Measurements from ENCODE around the gene B3GALT6.

GRCh38 chr1:1273512-1274298, 41.7 kb downstream of the B3GALT6 start, which contains the start of gene UBE2J2:
- TF ChIP-seq CTCF (IDR thresholded peaks at IDR 0.05) (no peak), POLR2AphosphoS5 (IDR thresholded peaks at IDR 0.05; ENCODE audit: low read depth, low read length) (peak; percentile 78), TCF7L2 (IDR thresholded peaks at IDR 0.05; ENCODE audit: low read depth, low read length) (no peak)

All from Panc1 (cell line).